PC-3 (cell line): ENCODE results near the gene SQOR. TPM values are rescaled to one million over a fixed set of nuclear protein-coding genes. Genes with fewer than 3 reads are reported as not detected.

Experiments
- ATAC-seq: fragments of 200-7000 bp; cut with Tn5 transposase; 2 replicates; pipeline ENCODE4 v1.9.1; 2020; ENCODE audit warnings: mild to moderate bottlenecking, moderate library complexity
- BruUV-seq: library from RNA; stranded (reverse); fragments of 400-500 nt; replicated peaks from 2 replicates; lab custom pipeline; 2021; lab: Mats Ljungman, UMichigan
- CTCF ChIA-PET: fragments of 300-600 bp; sonication (Branson Sonifier 250); formaldehyde crosslinking; loops from one replicate; lab custom pipeline; 2022; ENCODE audit warnings: antibody characterized with exemption; lab: Charles Lee
- POLR2A ChIA-PET: fragments of 300-600 bp; sonication (Branson Sonifier 250); formaldehyde crosslinking; loops from one replicate; lab custom pipeline; 2022; ENCODE audit warnings: antibody characterized with exemption; ENCODE audit not compliant: unreplicated experiment; lab: Charles Lee
- DNase-seq: peaks from one replicate; pipeline ENCODE4 v3.0.0-alpha.2; 2015
- H2AFZ ChIP-seq: fragments of 300-600 bp; sonication (generic); 2 replicates; pipeline ENCODE4 v1.6.0; 2016; ENCODE audit warnings: antibody characterized with exemption, low read length
- H3F3A ChIP-seq: fragments of 300-600 bp; sonication (generic); one replicate; pipeline ENCODE4 v1.6.0; 2017; ENCODE audit warnings: antibody characterized with exemption, low read length, control low read depth, mild to moderate bottlenecking; ENCODE audit not compliant: unreplicated experiment
- H3K27ac ChIP-seq: fragments of 300-600 bp; sonication (generic); 2 replicates; pipeline ENCODE4 v1.5.1; 2016; ENCODE audit warnings: mild to moderate bottlenecking, low read length
- H3K27me3 ChIP-seq: fragments of 300-600 bp; sonication (generic); 2 replicates; pipeline ENCODE4 v1.6.1; 2016; ENCODE audit warnings: low read length, mixed read lengths
- H3K36me3 ChIP-seq: fragments of 300-600 bp; sonication (generic); 2 replicates; pipeline ENCODE4 v1.6.1; 2016; ENCODE audit warnings: low read depth, mixed run types, low read length, mixed read lengths
- H3K4me1 ChIP-seq: fragments of 300-600 bp; sonication (generic); 2 replicates; pipeline ENCODE4 v1.5.1; 2016; ENCODE audit warnings: low read length; ENCODE audit not compliant: insufficient read depth
- H3K4me2 ChIP-seq: fragments of 300-600 bp; sonication (generic); 2 replicates; pipeline ENCODE4 v1.6.0; 2016; ENCODE audit warnings: low read length
- H3K4me3 ChIP-seq: fragments of 300-600 bp; sonication (generic); 2 replicates; pipeline ENCODE4 v1.5.1; 2016; ENCODE audit warnings: mild to moderate bottlenecking, low read length, mixed read lengths
- H3K79me2 ChIP-seq: fragments of 300-600 bp; sonication (generic); 2 replicates; pipeline ENCODE4 v1.6.1; 2017; ENCODE audit warnings: low read length, mixed read lengths
- H3K9ac ChIP-seq: fragments of 300-600 bp; sonication (generic); 2 replicates; pipeline ENCODE4 v1.6.0; 2016; ENCODE audit warnings: mild to moderate bottlenecking, low read length
- H3K9me2 ChIP-seq: fragments of 300-600 bp; sonication (generic); replicated peaks from 2 replicates; pipeline ENCODE4 v1.6.1; 2016; ENCODE audit warnings: mixed run types, low read length, mixed read lengths
- H3K9me3 ChIP-seq: fragments of 300-600 bp; sonication (generic); 2 replicates; pipeline ENCODE4 v1.6.1; 2016; ENCODE audit warnings: low read length, mixed read lengths
- H4K20me1 ChIP-seq: fragments of 300-600 bp; sonication (generic); 2 replicates; pipeline ENCODE4 v1.6.1; 2016; ENCODE audit warnings: low read length, mixed read lengths
- CTCF ChIP-seq: fragments of 300-600 bp; sonication (generic); conservative IDR thresholded peaks from 2 replicates; pipeline ENCODE4 v1.5.1; 2017; ENCODE audit warnings: antibody characterized with exemption, low read depth, mild to moderate bottlenecking, low read length
- EZH2 ChIP-seq: fragments of 300-600 bp; sonication (generic); IDR thresholded peaks from one replicate; pipeline ENCODE4 v1.6.1; 2017; ENCODE audit warnings: antibody characterized with exemption, mild to moderate bottlenecking, low read length; ENCODE audit not compliant: unreplicated experiment
- EZH2phosphoT487 ChIP-seq: fragments of 300-600 bp; sonication (generic); IDR thresholded peaks from 2 replicates; pipeline ENCODE4 v1.6.1; 2018; ENCODE audit warnings: mild to moderate bottlenecking, antibody characterized with exemption, low read length, borderline replicate concordance
- intact Hi-C: fragments of 100-400 bp; cut with micrococcal nuclease; formaldehyde crosslinking; loops from 2 replicates; pipeline ENCODE4 v1.9.0; 2023
- total RNA-seq: library from RNA; depleted of rRNA; stranded (reverse); fragments of >200 nt; gene quantifications from 2 replicates; pipeline ENCODE4 v1.2.3, GENCODE V29; 2014

The SQOR gene
- total RNA-seq, 1 experiment from 2014 or later, result 86.1 TPM

GRCh38 chr15:45702041-45702440 is 67.2 kb downstream of the SQOR start:
- Histone ChIP-seq H3K4me3 (no peak overlapping the region), H3K27ac (no peak overlapping the region), H3K4me2 (no peak overlapping the region), H2AFZ (no peak overlapping the region), H3K9ac (no peak overlapping the region), H3K9me2 (no peaks in the 10 kb centered on the region), H3K27me3 (no peaks in the 10 kb centered on the region), H3F3A (no peaks in the 10 kb centered on the region), H3K79me2 (no peaks in the 10 kb centered on the region), H3K9me3 (no peaks in the 10 kb centered on the region), H3K36me3 (no peaks in the 10 kb centered on the region), H4K20me1 (no peaks in the 10 kb centered on the region), H3K4me1 (peaks cover 4% of the 10 kb centered on the region; the same call in 1 of the 2 replicates)
- no TSS peak for BruUV-seq
- TF ChIP-seq EZH2 (no peak), CTCF (no peak), EZH2phosphoT487 (no peak)
- intact Hi-C loops, result no loop called here
- DNase-seq, result no peak
- ATAC-seq, result no peak
- ChIA-PET POLR2A (no interaction called here), CTCF (no interaction called here)

GRCh38 chr15:45703670-45704328 is 69.0 kb downstream of the SQOR start:
- POLR2A ChIA-PET, result no interaction called here
- no peak overlapping the region for H2AFZ ChIP-seq
- no peak for DNase-seq
- peaks cover 4% of the 10 kb centered on the region; the same call in 1 of the 2 replicates for H3K4me1 ChIP-seq
- H3K9me2 ChIP-seq, result no peaks in the 10 kb centered on the region
- intact Hi-C loops, result loop anchor here (2.0 kb wide), 1 partner anchor 69 kb away; the partner anchor contains the start of gene SQOR
- no TSS peak for BruUV-seq
- H3K27me3 ChIP-seq, result no peaks in the 10 kb centered on the region
- H3K4me3 ChIP-seq, result no peak overlapping the region
- H3K9me3 ChIP-seq, result no peaks in the 10 kb centered on the region
- no peaks in the 10 kb centered on the region for H3K36me3 ChIP-seq
- no peaks in the 10 kb centered on the region for H4K20me1 ChIP-seq
- CTCF ChIA-PET, result interaction anchor here (0.6 kb wide), 1 partner anchor 92 kb away, joined by 5 read pairs; no protein-coding TSS in a partner anchor
- ATAC-seq, result no peak
- H3K79me2 ChIP-seq, result no peaks in the 10 kb centered on the region
- no peak overlapping the region for H3K9ac ChIP-seq
- no peaks in the 10 kb centered on the region for H3F3A ChIP-seq
- no peak overlapping the region for H3K27ac ChIP-seq
- no peak for TF ChIP-seq CTCF
- no peak for TF ChIP-seq EZH2
- no peak for TF ChIP-seq EZH2phosphoT487
- no peak overlapping the region for H3K4me2 ChIP-seq
